GM12864 (cell line): ENCODE measurements around the gene PLGLB2.
"Not testable (repeated sequence)": the region's sequence is repeated elsewhere in the genome, so short reads cannot be mapped to it uniquely, and the experiment has no call there.

Source experiments
- DNase-seq: peaks from one replicate; pipeline ENCODE4 v3.0.0-alpha.2; 2011; ENCODE audit warnings: low read depth
- H3K4me3 ChIP-seq: 2 replicates; pipeline ENCODE4 v1.5.1; 2011; ENCODE audit warnings: mild to moderate bottlenecking, low read depth, low read length, control low read depth

Gene PLGLB2

DNA sequence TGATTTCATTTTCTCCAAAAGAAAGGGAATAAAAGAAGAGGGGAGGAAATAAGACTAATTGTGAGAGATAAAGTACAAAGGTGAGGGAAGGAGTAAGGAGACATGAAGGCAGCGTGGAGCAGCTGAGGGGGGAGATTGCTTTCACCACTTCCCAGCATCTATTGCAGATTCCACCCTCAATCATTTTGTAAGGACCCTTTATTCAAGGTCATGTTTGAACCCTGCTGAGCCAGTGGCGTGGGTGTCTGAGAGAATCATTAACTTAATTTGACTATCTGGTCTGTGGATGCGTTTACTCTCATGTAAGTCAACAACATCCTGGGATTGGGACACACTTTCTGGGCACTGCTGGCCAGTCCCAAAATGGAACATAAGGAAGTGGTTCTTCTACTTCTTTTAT, at the start of gene PLGLB2:
Gene PLGLB2, plus strand, starts transcription at position 297 of the 400 bp plus-strand sequence. Its CDS starts 67 bp downstream, at position 364.
- not testable (repeated sequence) for DNase-seq, H3K4me3 ChIP-seq

DNA sequence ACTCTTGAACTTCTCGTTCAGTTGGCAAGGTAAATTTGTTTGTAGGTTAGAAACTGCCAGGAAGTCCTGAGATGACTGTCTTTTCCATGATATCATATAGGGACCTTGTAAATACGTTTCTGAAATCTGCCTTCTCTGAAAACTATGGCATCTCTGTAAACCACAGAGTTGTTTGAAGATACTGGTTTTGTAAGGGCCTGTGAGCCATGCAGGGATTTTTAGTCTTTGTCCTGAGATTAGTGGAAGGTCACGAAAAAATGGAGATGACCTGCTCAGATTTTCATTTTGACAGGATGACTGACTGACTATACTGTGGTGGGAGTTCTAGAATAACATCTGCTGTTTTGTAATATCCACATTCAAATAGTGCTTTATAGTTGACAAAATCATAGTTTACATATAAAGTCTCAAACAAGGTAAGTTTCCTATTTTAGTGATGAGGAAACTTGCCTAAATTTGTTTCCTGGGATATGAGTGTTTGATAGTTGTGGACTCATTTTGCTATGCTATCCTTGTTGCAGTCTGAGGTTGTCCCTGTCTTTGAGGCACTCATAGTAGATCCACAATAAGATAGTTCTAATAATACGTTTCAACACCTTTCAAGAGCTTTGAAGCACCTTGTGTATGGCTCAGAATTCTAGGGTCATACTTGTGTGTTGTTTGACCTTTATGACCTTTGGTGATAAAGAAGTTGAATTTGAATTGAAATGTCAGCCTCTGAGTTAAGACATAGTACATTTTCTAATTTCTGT, 43.1 kb upstream of the PLGLB2 start:
- DNase-seq, H3K4me3 ChIP-seq: not testable (repeated sequence)

DNA sequence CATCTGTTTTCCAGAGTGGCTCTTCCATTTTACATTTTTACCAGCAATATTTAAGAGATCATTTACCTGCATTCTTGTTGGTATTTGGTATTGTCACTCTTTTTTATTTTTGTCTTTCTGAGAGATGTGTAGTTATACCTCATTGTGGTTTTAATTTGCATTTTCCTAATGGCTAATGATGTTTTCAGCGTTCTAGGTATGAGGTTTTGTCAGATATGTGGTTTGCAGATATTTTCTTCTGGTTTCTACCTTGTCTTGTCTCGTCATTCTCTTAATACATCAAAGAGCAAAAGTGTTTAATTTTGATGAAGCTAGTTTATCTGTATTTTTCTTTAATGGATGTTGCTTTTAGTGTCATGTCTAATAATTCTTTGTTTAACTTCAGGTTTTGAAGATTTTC, 39.5 kb upstream of the PLGLB2 start:
- H3K4me3 ChIP-seq, DNase-seq: not testable (repeated sequence)

GRCh38 chr2:87727940-87728599, 19.8 kb upstream of the PLGLB2 start:
- not testable (repeated sequence) for H3K4me3 ChIP-seq, DNase-seq

DNA sequence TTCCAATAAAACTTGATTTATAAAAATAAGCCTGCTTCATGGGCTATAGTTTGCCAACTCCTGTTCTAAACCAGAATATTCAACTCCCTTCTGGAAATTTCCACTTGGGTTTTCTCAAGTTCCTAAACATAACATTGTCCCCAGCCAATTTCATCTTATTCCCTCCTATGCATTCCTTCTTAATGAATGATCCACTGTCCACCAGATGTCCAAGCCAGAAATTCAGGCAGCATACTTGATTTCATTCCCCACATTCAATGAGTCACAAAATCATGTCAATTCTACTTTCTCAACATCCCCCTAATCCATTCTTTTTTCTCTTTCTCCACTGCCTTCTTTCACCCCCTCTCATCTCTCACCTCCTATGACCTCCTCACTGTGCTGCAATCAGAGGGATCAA, 7.0 kb upstream of the PLGLB2 start:
- DNase-seq, H3K4me3 ChIP-seq: not testable (repeated sequence)

GRCh38 chr2:87742393-87743108, 5.3 kb upstream of the PLGLB2 start:
- not testable (repeated sequence) for H3K4me3 ChIP-seq, DNase-seq

GRCh38 chr2:87743638-87744037, 4.2 kb upstream of the PLGLB2 start:
- DNase-seq, H3K4me3 ChIP-seq: not testable (repeated sequence)

DNA sequence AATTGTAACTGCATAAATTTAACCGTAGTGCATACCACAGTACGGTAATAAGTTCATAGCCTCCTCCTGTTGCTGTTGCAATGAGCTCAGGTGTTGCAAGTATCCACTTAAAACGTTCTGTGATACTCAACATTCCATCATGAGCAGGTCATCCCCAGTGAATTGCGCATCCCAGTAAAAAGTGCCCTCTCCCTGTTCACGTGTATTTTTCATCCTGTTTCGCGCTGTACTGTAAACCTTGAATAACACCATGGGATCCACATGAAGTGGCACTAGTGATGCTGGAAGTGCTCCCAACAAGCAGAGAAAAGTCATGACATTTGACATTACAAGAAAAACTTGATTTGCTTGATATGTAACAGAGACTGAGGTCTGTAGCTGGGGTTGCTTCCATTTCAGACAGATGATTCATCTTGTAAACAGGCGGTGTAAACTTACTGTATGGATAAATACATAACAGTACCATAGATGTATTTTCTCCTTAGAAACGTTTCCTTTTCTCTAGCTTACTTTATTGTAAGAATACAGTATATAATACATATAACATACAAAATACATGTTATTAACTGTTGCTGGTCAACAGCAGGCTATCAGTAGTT, 2.4 kb upstream of the PLGLB2 start:
- not testable (repeated sequence) for DNase-seq, H3K4me3 ChIP-seq

GRCh38 chr2:87748524-87748923, 637 bp downstream of the PLGLB2 start:
- DNase-seq, H3K4me3 ChIP-seq: not testable (repeated sequence)

DNA sequence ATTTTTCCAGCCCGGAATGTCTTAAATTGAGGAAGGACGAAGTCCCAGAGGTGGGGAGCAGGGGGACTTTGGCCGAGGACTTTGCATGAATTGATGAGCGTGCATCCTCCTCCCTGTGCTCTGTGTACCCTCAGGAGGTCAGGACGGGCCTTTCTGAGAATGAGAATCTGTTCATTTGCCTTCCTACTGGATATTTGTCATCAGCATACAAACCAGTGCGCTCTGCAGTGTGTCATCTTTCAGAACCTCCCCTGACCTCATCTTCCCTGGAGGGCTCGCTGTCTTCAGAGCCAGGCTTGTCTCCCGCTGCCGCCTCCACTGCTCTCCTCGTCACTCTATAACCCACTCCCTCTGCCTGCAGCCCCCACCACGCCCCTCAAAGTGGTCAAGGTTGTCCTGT, 2.7 kb downstream of the PLGLB2 start:
- not testable (repeated sequence) for DNase-seq

GRCh38 chr2:87754759-87755158, 6.9 kb downstream of the PLGLB2 start:
- DNase-seq, H3K4me3 ChIP-seq: not testable (repeated sequence)

More for the DNA sequence above, 2.7 kb downstream of the PLGLB2 start:
- not testable (repeated sequence) for H3K4me3 ChIP-seq
